Right ventricle myocardium superior (tissue), 1 donor: ENCODE measurements around the gene PHOSPHO2. TPM values are rescaled to one million over a fixed set of nuclear protein-coding genes. Genes with fewer than 3 reads are reported as not detected.
"Not testable (repeated sequence)": the region's sequence is repeated elsewhere in the genome, so short reads cannot be mapped to it uniquely, and the experiment has no call there.

Experiments used
- ATAC-seq: fragments of 200-7000 bp; cut with Tn5 transposase; one replicate; pipeline ENCODE4 v1.9.1; 2020; ENCODE audit warnings: mild to moderate bottlenecking; ENCODE audit not compliant: poor library complexity
- DNase-seq: peaks from one replicate; pipeline ENCODE4 v3.0.0-alpha.2; 2020
- intact Hi-C: fragments of 100-400 bp; cut with DNase I; formaldehyde crosslinking; loops from one replicate; pipeline ENCODE4 v1.11.2; 2022
- total RNA-seq: library from RNA; stranded (reverse); fragmentation: NEBNext Ultra II Directional; extraction: Animal tissue kit (Norgen Biotek cat#: 25700); gene quantifications from one replicate; pipeline ENCODE4 v1.2.1, GENCODE V29; 2021
- donor health status: DM: no; HTN: yes; CAD: no; lungs with severe emphysema.

The PHOSPHO2 gene
- total RNA-seq, 1 donor from 2014 or later: 3.3 TPM

- DNase-seq (no peak), ATAC-seq (no peak)
- intact Hi-C loops: no loop called here
These were observed 17.4 kb upstream of the PHOSPHO2 start for GRCh38 chr2:169676850-169677249.

- intact Hi-C loops: no loop called here
- DNase-seq: no peak
- ATAC-seq: no peak
These were observed 11.2 kb upstream of the PHOSPHO2 start for GRCh38 chr2:169683054-169683424.

GRCh38 chr2:169683425-169684134 is 10.7 kb upstream of the PHOSPHO2 start:
- intact Hi-C loops: no loop called here
- DNase-seq (no peak), ATAC-seq (no peak)

- DNase-seq (no peak), ATAC-seq (no peak)
- intact Hi-C loops: no loop called here
These were observed 10.1 kb upstream of the PHOSPHO2 start for GRCh38 chr2:169684135-169684565.

- intact Hi-C loops, DNase-seq, ATAC-seq: not testable (repeated sequence)
These were observed 9.6 kb upstream of the PHOSPHO2 start for GRCh38 chr2:169684712-169685111.

GRCh38 chr2:169686825-169687224 is 7.4 kb upstream of the PHOSPHO2 start:
- ATAC-seq, intact Hi-C loops, DNase-seq: not testable (repeated sequence)

GRCh38 chr2:169687943-169688342 is 6.3 kb upstream of the PHOSPHO2 start:
- intact Hi-C loops, DNase-seq, ATAC-seq: not testable (repeated sequence)

GRCh38 chr2:169690958-169691357 is 3.3 kb upstream of the PHOSPHO2 start:
- intact Hi-C loops: no loop called here
- ATAC-seq: no peak
- DNase-seq: no peak

- no peak for ATAC-seq
- intact Hi-C loops: no loop called here
These were observed 1.6 kb upstream of the PHOSPHO2 start for GRCh38 chr2:169692718-169693117.

GRCh38 chr2:169693360-169693759 is 909 bp upstream of the PHOSPHO2 start:
- intact Hi-C loops: no loop called here
- no peak for DNase-seq
- ATAC-seq: peak; percentile 28

More at GRCh38 chr2:169692718-169693117, 1.6 kb upstream of the PHOSPHO2 start:
- DNase-seq: no peak

GRCh38 chr2:169694894-169695260 is 608 bp downstream of the PHOSPHO2 start:
- ATAC-seq (no peak), DNase-seq (no peak)
- intact Hi-C loops: no loop called here

GRCh38 chr2:169696381-169696780 is 2.1 kb downstream of the PHOSPHO2 start:
- DNase-seq (no peak), ATAC-seq (no peak)
- intact Hi-C loops: no loop called here

GRCh38 chr2:169699173-169699572 is 4.9 kb downstream of the PHOSPHO2 start:
- intact Hi-C loops, DNase-seq, ATAC-seq: not testable (repeated sequence)

- ATAC-seq (peak; percentile 73), DNase-seq (no peak)
- intact Hi-C loops: no loop called here
These were observed 8.7 kb downstream of the PHOSPHO2 start for GRCh38 chr2:169702996-169703395.

- ATAC-seq (peak; percentile 40), DNase-seq (no peak)
- intact Hi-C loops: no loop called here
These were observed 10.0 kb downstream of the PHOSPHO2 start for GRCh38 chr2:169704160-169704708.

GRCh38 chr2:169705927-169706326 is 11.7 kb downstream of the PHOSPHO2 start:
- intact Hi-C loops: no loop called here
- DNase-seq (no peak), ATAC-seq (peak; percentile 40)

- DNase-seq: no peak
- intact Hi-C loops: no loop called here
- ATAC-seq: no peak
These were observed 13.4 kb downstream of the PHOSPHO2 start for GRCh38 chr2:169707626-169708025.

GRCh38 chr2:169709331-169709730 is 15.1 kb downstream of the PHOSPHO2 start:
- no peak for DNase-seq
- no peak for ATAC-seq
- intact Hi-C loops: no loop called here

- DNase-seq: no peak
- intact Hi-C loops: no loop called here
- no peak for ATAC-seq
These were observed 15.7 kb downstream of the PHOSPHO2 start for GRCh38 chr2:169709981-169710380.

GRCh38 chr2:169711751-169712509 is 17.7 kb downstream of the PHOSPHO2 start:
- intact Hi-C loops: no loop called here
- DNase-seq: no peak
- no peak for ATAC-seq
